GM20000 (cell line): Measurements from ENCODE around the gene ZC3H4.
"Not testable (repeated sequence)": the region's sequence is repeated elsewhere in the genome, so short reads cannot be mapped to it uniquely, and the experiment has no call there.

Experiments used
- DNase-seq: peaks from one replicate; pipeline ENCODE4 v3.0.0; 2012; ENCODE audit warnings: low spot score
- CTCF ChIP-seq: IDR thresholded peaks from 2 replicates; pipeline ENCODE4 v1.5.1; 2012; ENCODE audit warnings: mild to moderate bottlenecking, control low read depth; ENCODE audit errors: extremely low read depth, missing control alignments

ZC3H4 gene

GRCh38 chr19:47104680-47105079 is 8.9 kb downstream of the ZC3H4 start:
- no peak for TF ChIP-seq CTCF
- DNase-seq: no peak

- DNase-seq: no peak
- no peak for TF ChIP-seq CTCF
Observed at GRCh38 chr19:47102346-47103060, 11.1 kb downstream of the ZC3H4 start.

GRCh38 chr19:47101116-47101515 is 12.5 kb downstream of the ZC3H4 start:
- not testable (repeated sequence) for DNase-seq

GRCh38 chr19:47100290-47100689 is 13.3 kb downstream of the ZC3H4 start:
- DNase-seq: no peak
- TF ChIP-seq CTCF: no peak

- TF ChIP-seq CTCF: no peak
- no peak for DNase-seq
Observed at GRCh38 chr19:47099576-47100050, 14.0 kb downstream of the ZC3H4 start.

- DNase-seq: no peak
- TF ChIP-seq CTCF: no peak
Observed at GRCh38 chr19:47098608-47099007, 15.0 kb downstream of the ZC3H4 start.

- no peak for TF ChIP-seq CTCF
Observed at GRCh38 chr19:47097396-47098201, 16.0 kb downstream of the ZC3H4 start.

More at GRCh38 chr19:47097396-47098201, 16.0 kb downstream of the ZC3H4 start:
- no peak for DNase-seq
